GM19240 (cell line): Measurements from ENCODE around the gene CTLA4.

Experiments
- DNase-seq: peaks from one replicate; pipeline ENCODE4 v3.0.0; 2011; ENCODE audit warnings: low spot score; ENCODE audit not compliant: insufficient read length

The CTLA4 gene

DNA sequence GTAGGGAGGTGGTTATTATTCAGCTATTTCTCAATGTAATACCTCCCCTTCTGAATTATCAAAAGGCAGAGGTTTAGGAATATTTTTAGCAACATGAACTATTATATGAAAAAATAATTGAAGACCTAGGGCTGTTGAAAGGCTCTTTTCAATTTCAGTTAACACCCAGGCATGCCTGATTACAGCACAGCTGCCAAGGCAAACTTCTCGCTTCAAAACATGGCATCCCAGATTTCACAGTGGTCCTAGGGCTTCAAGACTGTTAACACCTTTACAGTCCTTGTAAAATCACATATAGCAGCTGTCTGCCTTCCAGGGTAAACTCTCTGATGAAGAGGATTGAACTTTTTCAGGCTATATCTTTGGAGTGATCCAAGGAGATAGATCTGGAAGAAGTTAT lies 23.2 kb downstream of the CTLA4 start:
- DNase-seq, result no peak

DNA sequence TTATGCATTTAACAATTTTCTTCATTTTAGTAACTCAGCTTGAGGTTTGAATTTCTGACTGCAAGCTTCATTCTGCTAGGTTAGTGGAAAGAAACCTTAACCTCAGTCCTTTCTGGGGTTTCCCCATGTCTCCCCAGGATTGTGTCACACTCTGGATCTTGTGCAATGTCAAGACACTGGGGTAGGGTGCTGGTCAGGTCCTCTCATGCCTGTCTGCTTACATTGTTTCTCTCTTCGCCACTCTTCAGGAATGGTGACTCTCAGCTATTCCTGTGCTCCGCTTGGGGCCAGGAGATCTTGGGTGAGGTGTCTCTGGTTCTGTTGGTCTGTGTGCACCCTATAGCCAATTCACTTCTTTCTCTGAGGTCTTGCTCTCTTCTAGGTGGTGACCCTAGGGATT lies 23.9 kb downstream of the CTLA4 start:
- DNase-seq, result no peak

DNA sequence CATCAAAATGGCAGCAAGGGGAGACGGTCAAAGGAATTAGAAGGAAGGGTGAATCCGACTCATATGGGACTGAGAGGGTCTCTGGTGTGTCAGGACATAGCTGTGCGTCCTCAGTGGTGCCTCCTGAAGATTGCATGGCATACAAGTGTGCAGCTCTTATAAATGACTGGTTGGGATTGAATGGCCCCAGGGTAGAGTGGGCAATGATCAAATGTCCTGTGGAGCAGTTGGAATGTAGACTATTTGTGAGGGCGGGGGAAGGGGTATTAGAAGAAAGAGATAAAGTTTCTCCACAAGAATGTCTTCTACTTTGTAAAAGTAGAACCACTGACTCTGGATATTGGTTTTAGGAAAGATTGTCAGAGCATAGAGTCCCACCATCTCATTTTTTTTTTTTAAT lies 24.6 kb downstream of the CTLA4 start:
- DNase-seq, result no peak

DNA sequence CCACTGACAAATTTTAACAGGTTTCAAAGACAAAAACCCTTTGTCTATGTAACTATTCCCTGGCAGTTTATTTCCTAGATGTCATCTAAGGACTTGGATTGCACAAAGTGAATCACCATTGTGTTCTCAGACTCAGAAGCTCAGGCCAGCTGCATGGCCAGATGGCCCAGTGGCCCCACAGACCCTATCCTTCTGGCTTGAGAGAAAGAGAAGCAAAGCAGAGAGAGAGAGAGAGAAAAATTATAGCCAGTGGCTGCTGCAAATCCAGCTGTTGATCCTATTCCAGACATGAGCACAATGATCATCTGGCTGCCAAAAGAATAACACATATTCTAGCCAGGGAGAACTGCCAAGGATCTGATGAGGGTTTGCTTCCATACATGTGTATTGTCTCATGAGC lies 25.8 kb downstream of the CTLA4 start:
- no peak for DNase-seq

DNA sequence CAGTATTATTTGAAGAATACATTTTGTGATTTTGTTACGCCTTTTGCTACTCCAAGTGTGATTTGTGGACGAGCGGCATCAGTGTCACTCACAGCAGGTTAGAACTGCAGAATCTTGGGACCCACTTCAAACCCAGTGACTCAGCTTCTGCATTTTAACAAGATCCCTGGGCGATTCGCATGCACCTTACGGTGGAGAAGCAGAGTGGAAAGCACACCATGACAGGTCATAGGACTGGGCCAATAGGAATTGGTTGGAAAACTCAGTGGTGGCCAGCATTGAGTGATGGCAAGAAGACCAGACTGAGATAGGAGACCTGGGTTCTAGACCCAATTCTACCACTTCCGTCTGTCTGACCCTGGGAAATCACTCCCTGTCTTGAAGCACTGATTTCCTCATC lies 26.3 kb downstream of the CTLA4 start:
- DNase-seq, result no peak

DNA sequence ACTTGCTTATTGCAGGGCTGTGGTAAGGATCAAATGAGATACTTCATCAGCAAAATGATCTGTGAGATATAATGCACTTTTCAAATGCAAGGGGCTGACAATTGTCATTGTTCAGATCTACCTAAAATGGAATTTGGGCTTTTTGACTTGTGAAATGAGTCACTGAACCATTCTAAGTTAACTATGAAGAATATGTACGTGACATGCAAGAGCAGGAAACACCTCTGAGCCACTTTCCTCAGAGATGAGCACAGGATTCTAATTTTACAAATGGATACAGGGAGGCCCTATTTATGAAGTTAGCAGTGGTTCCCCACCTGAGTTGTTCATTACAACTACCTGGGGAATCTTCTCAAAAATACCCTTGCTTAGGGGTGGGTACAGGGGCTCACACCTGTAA lies 26.7 kb downstream of the CTLA4 start:
- no peak for DNase-seq

DNA sequence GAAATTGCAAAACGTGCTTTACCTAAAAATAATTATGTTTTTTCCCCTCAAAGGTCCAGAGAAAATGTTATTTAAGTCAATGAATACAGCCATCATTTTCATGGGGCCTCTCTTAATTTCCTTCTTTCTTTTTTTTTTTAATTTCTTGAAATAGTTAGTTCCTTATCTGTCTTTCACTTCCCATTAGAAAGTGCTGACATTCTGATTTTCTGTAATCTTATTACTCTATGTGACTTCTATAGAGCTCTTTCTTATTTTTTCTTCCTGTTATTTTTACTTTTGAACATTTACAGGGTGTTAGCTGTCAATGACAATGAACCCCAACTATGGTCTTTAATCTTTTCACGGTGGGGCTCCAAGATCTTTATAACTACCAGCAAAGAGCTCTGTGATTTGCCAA lies 30.0 kb downstream of the CTLA4 start:
- DNase-seq, result no peak

DNA sequence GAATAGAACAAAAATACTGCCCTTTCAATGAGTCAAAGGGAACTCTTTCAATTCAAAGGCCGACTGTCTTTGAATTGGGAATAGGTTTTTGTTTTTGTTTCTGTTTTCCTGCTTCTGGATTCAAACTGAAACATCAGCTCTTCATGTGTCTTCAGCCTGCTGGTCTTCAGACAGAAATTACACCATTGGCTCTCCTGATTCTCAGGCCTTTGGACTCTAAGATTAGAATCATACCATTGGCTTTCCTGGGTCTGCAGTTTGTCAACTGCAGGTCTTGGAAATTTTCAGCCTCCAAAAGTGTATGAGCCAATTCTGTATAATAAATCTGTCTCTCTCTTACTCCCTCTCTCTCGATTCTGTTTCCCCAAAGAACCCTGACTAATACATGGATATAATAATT lies 31.1 kb downstream of the CTLA4 start:
- no peak for DNase-seq

DNA sequence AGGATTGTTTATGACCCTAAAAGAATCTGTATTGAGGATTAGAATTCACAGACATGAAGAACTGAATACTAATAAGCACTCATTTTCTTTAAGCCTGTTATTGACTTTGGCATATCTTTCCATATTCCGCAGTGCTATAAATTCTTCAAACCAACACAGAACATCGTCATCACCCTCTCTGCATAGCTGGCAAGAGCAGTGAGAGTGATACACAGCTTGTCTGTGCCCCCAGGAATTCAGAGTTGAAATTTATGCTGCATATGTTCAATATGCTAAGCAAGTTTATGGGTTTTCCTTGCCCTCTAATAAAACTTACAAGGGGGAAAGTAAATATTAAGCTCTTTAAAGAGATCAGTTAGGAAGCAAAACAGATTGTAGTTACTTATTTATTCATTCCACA lies 32.7 kb downstream of the CTLA4 start:
- DNase-seq, result no peak

DNA sequence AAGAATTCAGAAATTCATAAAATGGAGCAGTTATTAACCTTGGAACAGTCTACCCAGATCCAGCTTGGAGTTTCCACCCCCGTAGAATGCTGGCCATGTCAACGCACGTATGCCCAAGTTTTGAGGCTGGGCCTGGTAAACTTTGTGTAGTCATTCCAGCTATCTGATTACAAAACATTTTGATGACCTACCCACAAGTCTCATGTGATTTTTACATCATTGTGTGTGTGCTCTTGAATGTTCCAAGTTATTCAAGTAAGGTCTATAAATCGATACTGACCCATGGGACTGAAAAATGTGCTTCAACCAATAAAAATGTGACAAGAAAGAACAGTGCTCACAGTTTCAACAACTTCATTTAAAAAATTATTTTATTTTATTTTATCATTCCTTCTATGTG lies 36.5 kb downstream of the CTLA4 start:
- no peak for DNase-seq

DNA sequence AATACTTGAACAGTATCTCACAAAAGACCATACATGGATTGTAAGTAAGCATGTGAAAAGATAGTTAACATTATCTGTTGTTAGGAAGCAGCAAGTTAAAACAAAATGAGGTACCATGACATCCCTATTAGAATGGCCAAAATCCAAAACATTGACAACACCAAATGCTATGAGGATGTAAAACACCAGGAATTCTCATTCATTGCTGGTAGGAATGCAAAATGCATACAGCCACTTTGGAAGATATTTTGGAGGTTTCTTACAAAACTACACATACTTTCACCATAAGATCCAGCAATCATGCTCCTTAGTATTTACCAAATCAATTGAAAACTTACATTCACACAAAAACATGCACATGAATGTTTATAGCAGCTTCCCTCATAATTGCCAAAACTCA lies 38.1 kb downstream of the CTLA4 start:
- DNase-seq, result no peak

DNA sequence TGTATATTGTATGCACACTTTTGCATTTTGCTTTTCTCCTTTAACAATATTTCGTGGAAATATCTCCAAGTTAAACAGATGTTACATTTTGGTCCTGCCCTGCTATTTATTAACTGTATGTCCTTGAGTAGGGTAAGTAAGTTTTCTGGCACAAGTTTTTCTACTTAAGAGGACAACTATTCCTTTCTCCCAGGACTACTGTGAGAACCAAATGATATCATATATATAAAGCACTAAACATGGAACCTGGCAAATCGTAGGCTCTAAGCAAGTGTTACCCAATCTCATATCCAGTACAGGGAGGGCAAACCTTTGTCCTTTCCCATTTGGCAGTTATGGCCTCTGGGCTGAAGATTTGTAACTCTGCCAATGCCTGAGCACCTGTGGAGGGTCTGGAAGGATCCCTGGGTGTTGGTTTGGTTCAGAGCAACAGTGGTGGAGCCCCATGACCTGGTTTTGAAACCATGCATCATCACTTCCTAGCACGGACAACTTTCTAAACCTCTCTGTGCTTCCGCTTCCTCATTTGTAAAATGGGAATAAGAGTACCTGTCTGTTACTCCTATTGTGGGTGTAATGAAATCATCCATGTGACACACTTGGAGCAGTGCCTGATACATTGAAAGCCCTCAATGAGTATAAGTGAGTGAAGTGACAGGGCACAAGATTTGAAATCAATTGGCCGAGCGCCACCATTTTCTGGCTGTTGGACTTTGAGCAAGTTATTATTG lies 40.7 kb downstream of the CTLA4 start:
- no peak for DNase-seq

DNA sequence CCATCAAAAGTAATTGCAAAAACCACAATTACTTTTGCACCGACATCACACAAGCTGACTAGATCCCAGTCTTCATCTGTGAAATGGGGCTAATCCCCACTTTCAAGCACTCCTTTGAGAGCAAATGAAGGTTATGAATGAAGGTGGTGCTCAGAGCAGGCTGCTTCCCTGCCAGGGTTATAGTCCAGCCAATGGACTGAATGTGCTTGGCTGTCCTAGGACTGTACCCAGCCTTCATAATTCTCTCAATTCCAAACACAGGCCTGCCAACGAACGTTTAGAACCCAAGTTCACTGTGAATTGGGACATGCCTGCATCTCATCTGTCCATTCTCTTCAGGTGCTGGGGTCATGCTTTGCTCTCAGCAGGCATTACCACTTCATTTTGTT lies 41.2 kb downstream of the CTLA4 start:
- DNase-seq, result no peak

DNA sequence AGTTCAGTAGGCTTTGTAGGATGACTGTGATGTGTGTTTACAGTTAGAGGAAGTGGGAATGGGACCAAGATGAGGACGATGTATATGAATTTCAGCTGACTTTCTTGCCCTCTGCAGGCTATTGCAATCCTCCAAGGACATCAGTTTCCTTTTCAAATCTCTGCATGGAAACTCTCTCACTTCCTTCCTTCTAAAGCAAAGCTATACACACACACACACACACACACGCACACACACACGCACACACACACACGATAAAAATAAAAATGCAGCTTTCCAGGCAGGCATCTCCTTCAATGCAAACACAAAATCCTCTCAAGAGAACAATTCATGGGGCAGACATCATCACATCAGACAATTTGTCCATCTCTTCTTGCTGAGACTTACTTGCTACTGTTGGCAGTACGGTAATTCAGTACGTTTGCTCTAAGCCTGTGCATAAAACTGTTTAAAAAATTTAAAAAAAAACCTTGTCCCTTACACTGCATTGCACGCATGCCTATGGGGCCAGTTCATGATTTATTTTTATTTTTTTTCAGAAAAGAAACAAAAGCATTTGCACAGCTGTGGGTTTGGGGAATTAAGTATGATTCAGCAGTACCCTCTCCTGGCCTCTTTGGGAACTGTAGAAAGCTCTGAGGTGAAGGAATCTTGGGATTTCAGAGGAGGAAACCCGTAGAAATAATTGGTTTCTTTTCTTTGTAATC lies 41.8 kb downstream of the CTLA4 start:
- no peak for DNase-seq

DNA sequence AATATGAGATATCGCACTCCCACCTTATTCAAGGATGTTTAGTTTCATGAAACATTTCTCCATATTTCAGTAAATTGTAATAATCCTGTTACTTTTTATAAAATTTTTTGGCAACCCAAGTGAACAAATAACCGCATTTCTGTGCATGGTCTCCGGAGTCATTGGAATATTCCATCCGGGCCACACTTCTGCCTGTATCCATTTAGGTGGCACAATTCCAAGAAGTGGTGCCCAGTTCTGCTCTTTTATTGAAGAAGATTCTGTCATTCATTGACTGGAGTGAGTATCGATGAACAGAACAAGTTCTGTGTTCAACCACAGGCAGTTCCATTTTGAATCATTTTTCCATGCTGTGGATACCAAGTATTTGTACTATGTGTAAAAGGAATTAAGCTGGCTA lies 42.4 kb downstream of the CTLA4 start:
- no peak for DNase-seq

DNA sequence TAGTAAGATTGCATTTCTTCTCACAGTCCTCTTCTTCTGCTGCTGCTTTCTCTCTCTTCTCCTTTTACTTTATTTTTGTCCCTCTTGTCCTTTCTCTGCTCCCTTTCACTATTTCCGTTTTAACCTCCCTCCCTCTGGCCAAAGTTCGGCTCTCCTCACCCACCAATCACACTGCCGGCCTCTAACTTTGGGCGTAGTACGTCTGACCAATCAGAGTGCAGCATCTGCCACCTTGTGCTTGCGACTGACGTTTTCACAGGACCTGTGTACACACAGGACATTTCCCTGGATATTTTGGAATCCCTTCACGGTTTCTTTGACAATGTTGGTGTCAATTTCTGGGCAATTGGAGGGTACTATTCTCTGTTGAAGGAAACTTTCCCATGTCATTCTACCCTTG lies 46.4 kb downstream of the CTLA4 start:
- no peak for DNase-seq

DNA sequence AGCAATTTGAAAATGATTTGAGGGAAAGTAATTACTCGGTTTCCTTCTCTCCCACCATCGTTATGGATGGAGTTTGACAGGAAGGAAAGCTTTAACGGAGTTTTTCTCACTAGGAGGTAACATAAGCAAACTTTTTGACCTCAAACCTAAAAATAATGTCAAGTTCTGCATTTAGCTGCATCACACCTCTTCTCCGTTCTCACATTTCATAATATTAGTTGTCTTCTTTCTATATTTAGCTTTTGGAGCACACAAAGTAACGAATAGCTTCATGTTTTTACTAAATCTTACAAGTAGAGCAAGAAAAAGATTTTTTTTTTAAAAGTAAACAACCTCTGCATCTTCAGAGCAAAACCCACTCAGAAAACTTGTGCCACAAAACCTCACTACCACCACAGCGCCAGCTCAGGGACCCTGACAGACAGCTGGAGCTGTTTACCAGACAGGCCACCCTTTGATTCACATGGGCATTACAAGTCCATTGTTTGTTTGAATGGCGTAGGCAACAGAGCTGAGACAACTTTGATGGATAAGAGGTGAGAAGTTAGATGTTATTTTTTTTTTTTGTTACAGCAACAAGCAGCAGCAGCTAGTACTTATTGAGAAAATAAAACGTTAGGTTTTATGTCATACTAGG lies 47.1 kb downstream of the CTLA4 start:
- no peak for DNase-seq

DNA sequence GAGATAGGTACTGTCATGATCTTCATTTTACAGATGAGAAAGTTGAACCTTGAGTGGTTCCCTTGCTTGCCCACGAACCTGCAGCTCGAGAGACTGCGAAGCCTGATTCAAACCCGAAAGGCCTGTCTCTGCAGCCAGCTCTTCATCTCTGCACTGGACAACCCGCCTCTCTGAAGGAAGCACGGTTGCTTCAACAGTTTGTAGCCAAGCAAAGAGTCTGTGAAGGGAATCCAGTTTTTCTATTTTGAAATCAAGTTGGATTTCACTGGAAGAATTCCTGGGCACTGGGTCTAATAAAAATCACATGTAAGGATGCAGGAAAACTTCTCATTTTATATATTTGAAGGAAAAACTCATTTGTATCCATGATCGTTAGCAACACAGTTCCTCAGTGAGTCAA lies 47.7 kb downstream of the CTLA4 start:
- DNase-seq, result no peak

DNA sequence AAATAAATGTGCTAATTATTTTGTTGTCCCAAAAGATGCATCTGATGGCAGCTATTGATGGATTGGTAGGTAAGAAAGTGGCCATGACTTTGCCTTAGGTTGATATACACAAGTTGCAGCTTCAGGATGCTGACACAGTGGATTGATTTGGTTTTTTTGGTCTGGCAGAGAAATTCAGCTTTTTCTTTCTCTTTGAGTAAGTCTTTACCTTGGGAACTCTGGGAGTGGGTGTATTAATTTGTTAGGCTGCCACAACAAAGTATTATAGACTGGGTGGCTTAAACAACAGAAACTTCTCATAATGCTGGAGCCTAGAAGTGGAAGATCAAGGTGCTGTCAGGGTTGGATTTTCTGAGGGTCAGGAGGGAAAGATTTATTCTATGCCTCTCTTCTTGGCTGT lies 49.2 kb downstream of the CTLA4 start:
- no peak for DNase-seq

DNA sequence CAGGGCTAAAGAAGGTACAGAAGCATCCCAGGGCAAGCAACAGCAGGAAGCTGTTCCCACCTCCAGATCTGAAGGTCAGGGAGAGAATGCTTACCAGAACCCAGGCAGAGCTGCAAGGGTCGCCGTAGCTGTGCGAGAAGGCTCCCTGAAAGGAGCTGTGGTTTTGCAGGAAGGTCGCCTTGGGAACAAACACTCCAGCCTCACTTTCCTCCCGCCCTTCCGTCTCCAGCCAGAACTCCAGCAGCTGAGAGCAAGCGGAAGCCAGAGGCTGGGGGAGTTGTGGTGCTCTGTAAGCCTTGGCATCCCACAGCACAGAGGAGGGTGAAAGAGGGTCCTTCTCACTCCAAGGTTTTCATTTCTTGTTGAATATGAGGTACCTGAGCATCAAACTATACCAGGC lies 50.7 kb downstream of the CTLA4 start:
- DNase-seq, result no peak

DNA sequence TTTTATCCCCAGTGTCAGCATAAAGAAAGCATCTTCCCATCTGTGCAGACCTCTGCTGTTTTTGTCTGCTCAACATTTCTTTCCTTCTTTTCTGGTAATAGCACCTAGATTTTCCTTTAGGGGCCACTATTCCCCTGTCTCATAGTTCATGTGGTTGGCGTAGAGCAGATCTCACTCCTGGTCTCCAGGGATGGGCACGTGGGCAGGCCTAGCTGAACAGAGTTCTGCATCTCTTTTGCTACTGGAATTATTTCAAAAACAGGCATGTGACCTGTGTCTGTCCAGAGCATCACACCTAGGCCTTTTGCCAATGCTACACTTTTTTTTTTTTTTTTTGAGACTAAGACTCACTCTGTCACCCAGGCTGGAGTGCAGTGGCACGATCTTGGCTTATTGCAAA lies 51.3 kb downstream of the CTLA4 start:
- DNase-seq, result no peak
